ELR (cell line): ENCODE results near the gene SVIL.
"Not testable (repeated sequence)": the region's sequence is repeated elsewhere in the genome, so short reads cannot be mapped to it uniquely, and the experiment has no call there.

ENCODE experiments used
- DNase-seq: peaks from one replicate; pipeline ENCODE4 v3.0.0-alpha.2; 2015; ENCODE audit warnings: low read depth

SVIL gene

DNA sequence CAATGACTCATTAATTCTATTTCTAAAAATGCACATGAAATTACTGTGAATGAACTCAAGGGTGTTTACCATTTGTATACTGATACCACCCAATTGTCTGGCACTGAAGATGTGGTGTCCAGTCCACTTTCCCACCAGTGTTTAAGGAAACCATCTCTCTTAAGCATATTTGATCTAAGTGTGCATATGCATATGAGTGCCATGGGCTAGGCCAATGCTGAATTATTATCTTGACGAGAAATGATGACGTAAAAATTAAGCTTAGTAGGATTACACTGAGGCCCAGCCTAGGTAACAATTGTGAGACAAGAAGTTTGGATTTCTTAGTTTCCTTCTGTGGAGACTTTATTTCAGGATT is 59.7 kb downstream of the SVIL start:
- DNase-seq = no peak

DNA sequence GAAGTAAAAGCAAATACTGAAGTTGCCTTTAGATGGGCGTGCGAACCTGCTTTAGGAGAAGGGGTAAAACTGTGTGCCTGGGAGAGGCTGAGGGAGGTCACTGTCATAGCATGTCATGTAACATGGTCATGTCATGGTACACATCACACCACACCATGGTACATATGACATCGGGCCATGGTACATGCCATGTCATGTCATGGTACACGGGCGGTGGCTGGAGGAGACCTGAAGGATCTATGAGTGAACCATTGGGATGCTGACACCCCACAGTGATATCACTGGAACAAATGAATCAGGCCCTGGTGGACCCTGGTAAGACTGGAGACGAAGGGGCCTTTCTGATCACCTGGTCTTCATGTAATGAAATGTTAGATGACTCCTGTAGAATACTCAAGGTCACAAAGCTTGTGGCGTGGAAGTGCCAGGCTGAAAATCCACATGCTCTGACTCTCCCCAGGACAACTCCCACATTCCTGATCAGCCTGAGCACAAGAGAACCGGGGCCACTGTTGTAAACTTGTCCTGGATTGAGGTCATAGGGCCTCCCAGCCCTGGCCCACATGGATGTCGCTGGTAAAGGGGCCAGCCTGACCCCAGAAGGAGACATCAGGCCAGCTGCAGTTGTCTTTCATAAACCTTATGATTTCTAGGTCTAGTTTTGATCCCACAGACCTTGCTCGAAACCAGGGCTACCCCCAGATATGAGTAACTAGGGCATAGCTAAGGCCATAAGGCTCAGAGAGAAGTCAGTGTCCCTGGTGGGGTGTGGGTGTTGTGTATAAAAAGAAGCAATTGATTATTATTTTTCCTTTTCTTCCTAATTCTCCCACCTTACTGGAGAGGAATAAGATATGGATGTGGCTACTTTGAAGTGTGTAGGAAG is 60.3 kb downstream of the SVIL start:
- not testable (repeated sequence) for DNase-seq

DNA sequence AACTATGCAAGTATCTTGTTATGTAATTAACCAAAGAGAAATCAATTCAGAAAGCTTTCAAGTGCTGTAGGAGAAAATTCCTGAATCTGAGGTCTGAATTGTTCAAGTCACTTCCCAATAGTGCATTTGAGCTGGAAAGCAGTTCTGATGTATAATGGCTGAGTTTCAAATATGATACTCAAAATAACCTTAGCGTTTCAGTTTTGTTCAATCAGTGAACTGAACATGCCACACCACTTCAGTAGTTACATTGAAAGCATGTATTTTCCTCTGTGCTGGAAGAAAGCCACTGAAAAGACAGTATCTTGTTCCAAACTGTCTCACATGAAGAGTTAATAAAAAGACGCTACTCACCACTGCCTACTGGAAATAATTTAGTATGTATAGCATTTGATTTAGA is 64.5 kb downstream of the SVIL start:
- DNase-seq = not testable (repeated sequence)

- DNase-seq = no peak
Observed at GRCh38 chr10:29569795-29570194, 65.0 kb downstream of the SVIL start.

DNA sequence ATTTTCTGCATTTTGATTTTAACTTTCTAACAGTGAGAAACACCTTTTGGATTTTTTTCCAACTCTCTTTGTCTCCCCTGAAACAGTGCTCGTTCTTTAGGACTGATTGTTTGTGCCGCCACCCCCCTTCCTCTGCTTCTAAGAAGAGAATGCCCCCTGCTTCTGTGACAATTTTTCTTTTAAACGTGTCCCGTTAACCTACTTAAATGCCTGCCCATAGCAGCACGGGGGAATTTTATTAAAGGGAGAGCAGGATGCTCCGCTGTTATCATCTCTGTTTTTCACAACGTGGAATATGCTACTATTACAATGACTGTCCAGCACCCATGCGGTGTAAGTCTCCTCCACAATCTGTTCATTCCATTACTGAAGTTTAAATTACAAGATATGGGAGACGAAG is 67.8 kb downstream of the SVIL start:
- no peak for DNase-seq

- not testable (repeated sequence) for DNase-seq
Observed at GRCh38 chr10:29566209-29566608, 68.6 kb downstream of the SVIL start.

DNA sequence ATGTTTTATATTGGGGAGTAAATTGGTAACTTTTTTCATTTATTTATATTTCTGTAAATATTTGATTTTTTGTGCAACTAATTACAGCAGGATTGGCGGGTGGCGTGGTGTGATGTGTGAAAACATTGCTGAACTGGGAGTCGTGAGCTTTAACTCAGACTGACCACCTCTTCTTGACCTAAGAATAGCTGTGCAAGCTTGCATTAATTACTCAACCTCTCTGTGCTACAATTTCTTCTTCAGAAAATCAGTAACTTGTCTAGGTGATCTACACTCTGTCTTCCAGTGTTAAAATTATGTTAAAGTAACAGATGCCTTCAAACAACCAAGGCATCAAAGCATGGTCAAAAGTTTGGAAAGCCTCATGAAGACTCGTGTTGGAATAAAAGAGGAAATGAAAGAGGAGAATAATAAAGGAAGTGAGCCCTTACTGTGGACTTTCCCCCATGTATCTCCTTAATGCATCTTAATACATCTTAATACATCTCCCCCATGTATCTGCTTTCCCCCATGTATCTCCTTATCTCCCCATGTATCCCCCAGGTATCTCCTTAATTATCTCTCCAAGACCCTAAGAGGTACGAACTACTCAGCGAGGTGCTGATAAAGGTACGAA is 71.2 kb downstream of the SVIL start:
- no peak for DNase-seq

DNA sequence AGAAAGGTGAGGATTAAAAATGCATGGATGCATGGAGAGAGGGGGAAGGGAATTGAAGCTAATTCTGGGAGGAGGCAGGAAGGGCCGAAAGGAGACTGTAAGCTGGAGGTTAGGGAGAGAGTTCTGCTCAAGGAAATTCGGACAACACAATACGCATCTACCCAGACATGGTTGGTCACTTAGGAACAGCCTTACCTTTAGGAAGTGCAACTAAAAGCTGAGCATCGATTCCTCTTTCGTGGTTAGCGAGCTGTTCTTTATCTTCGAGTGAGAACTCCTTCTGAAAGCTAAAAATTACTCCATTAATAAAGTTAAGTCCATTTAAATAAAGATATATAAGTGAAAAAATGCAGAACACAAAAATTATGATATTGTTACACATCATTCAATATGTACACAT is 71.8 kb downstream of the SVIL start:
- not testable (repeated sequence) for DNase-seq

DNA sequence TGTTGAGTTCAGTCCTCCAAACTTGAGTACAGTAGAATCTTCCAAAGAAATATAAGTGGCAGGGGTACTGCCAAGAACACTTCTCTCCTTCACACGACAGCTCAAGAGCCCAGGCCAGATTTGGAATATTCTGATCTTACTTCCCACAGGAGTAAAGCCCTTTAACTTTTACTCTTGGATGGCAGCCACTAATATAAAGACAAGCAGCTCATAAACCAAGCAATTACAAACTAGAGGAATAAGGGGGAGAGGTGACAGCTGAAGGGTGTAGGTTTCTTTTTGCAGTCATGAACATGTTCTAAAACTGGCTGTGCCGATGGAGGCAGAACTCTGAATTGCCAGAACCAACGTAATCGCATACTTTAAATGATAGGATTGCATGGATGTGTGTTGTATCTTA is 74.8 kb downstream of the SVIL start:
- no peak for DNase-seq

- DNase-seq = no peak
Observed at GRCh38 chr10:29557665-29558064, 77.1 kb downstream of the SVIL start.

- peak; percentile 85 for DNase-seq
Observed at GRCh38 chr10:29555746-29556481, 78.9 kb downstream of the SVIL start.

DNA sequence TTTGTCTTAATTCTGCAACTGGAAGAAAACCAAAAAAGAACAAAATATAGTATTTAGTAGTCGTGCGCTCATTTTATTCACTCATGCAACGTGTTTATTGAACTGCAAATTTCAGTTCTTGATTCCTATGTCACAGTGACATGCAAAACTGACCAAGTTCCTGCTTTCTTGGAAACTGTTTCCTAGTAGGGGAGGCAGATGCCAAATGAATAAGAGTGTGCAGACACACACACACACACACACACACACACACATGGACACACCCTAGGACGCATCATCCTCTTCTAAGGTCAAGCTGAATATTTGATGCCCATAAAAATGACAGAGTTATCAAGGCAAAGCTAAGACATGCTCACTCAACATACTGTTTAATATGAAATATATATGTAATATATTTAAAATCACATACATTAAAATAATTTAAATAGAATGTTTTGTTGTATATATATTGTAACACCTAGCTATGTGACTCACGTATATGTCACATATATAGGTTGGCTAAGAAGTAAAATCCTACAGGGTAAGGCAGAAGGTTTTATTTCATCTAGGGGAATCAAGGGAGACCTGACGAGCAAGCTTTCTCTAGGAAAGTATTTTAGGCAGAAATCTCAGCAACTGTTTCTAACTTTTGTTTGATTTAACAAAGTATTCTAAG is 79.6 kb downstream of the SVIL start:
- DNase-seq = peak; percentile 26

GRCh38 chr10:29554660-29555059 is 80.1 kb downstream of the SVIL start:
- DNase-seq = peak; percentile 72

DNA sequence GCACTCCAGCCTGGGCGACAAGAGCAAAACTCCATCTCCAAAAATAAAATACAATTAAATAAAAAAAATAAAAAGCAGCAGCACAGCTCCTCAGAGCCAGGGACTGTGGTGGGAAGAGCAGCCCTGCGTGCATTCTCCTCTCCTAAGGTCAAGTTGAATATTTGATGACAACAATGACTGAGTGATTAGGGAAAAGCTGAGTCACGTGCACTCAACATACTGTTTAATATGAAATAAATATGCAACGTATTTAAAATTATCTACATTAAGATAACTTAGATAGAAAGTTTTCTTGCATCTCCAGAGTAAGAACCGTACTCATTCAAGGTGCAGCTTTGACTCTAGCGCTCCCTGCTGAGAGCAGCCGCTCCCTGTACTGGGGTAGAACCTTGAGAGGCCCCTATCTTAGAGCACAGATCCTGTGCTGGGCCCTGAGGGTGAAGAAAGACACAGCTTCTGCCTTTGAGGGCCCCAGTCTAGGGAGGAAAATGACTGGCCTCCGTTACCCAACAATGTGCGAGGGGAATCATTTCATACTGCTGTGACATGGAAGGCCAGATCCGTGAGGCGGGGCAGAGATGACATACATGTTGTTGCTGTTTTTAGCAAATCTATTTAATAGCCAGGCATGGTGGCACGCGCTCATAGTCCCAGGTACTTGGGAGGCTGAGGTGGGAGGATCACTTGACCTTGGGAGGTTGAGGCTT is 81.1 kb downstream of the SVIL start:
- DNase-seq = no peak

- DNase-seq = not testable (repeated sequence)
Observed at GRCh38 chr10:29553116-29553515, 81.7 kb downstream of the SVIL start.

GRCh38 chr10:29549493-29549892 is 85.3 kb downstream of the SVIL start:
- DNase-seq = not testable (repeated sequence)

GRCh38 chr10:29546773-29547313 is 87.9 kb downstream of the SVIL start:
- DNase-seq = no peak

DNA sequence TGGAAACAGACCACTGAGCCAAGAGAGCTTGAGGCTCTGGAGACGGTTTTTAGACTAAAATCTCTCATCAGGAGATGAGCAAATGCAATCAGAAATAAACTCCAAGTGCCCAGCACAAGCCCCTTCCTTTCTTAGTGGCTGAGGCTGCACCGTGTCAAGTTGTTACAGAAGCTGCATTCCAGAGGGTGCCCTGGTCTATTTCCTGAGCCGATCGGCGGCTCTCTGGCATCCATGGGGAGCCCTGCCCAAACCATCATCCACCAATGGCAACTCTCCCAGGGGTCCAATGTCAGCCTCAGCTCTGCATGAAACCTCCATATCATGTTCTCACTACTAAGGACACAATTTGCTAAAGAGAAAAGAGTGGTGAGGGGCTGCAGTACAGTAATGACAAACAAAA is 89.6 kb downstream of the SVIL start:
- no peak for DNase-seq

GRCh38 chr10:29543715-29544114 is 91.1 kb downstream of the SVIL start:
- DNase-seq = no peak

DNA sequence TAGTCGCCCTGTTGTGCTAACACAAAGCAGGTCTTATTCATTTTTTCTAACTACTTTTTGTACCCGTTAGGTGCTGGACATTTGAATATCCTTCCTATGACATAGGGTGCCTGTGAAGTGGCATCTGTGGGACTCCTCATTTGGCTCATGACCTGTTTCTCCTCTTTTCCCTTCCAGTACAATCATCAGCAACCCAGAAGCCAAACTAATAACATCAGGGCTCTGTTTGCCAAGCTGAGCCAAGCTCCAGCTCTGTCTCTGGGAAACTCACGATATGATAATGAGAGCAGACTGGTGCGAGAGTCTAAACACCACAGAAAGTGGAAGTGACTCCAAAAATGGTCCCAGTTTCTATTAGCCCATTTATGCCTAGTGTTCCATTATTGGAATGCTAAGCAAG is 92.0 kb downstream of the SVIL start:
- no peak for DNase-seq

DNA sequence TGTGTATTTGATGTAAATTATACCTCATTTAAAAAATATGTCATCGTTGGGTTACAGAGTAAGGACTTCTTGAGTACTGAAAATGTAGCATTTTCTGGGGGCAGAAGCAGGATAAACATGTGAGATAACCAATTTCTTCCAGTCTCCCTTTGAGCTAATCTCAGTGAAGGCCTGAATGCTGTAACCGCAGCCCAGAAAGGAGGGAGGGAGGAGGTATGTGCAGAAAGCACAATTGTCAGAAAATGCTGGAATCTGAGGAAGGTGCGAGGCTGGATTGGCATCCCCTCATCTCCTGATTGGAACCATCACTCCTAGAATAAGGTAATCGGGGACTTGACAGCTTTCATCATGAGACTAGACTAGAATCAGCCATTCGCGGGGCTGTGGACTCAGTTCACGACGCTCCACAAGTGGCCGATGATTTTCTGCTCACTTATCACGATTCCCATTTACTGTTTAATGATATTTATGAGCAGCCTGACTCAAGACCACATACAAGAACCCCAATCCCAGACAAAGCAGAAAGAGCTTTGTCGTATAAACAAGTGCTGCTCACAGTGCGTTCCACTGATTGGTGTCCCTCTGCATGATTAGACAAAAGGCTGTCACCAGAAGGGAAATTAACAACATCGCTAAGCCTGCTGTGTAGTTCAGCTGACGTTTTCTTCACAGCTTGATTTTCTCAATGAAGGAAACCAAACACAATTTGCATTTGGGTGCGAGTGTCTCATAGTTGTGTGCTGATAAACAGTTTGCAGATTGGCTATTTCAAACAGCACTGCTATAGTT is 93.2 kb downstream of the SVIL start:
- no peak for DNase-seq
